NK-92 treated with Interleukin-12 subunit alpha and Interleukin-12 subunit beta, amount 100 ng/mL, for 24 hours (cell line): ENCODE results near the gene TMEM271.

ENCODE experiments used
- DNase-seq: peaks from one replicate; lab custom pipeline; 2025; lab: John Stamatoyannopoulos, UW

TMEM271 gene

GRCh38 chr4:576245-576821 lies at the start of gene TMEM271:
Gene TMEM271 (minus strand): TSS chr4:576295. CDS start chr4:576062, 233 bp downstream.
- no peak for DNase-seq

- no peak for DNase-seq
These were observed 49.6 kb upstream of the TMEM271 start for GRCh38 chr4:625631-626161.

- no peak for DNase-seq
These were observed 48.9 kb upstream of the TMEM271 start, which contains the start of gene PDE6B for GRCh38 chr4:624705-625590. Gene PDE6B (plus strand): TSS chr4:625573. CDS start chr4:625627, 54 bp downstream.

- DNase-seq, result no peak
These were observed 47.9 kb upstream of the TMEM271 start for GRCh38 chr4:623914-624566.

GRCh38 chr4:622996-623913 lies 47.2 kb upstream of the TMEM271 start:
- DNase-seq, result no peak

GRCh38 chr4:622071-622995 lies 46.2 kb upstream of the TMEM271 start:
- DNase-seq, result no peak

- no peak for DNase-seq
These were observed 45.4 kb upstream of the TMEM271 start for GRCh38 chr4:621296-622070.

GRCh38 chr4:620851-621261 lies 44.8 kb upstream of the TMEM271 start:
- no peak for DNase-seq

- DNase-seq, result no peak
These were observed 44.1 kb upstream of the TMEM271 start for GRCh38 chr4:620201-620600.

GRCh38 chr4:617644-618641 lies 41.8 kb upstream of the TMEM271 start:
- DNase-seq, result no peak

GRCh38 chr4:616911-617643 lies 41.0 kb upstream of the TMEM271 start:
- DNase-seq, result no peak

- DNase-seq, result no peak
These were observed 40.0 kb upstream of the TMEM271 start for GRCh38 chr4:616091-616490.

- DNase-seq, result no peak
These were observed 37.0 kb upstream of the TMEM271 start for GRCh38 chr4:613126-613525.

GRCh38 chr4:612749-613125 lies 36.6 kb upstream of the TMEM271 start:
- no peak for DNase-seq

- DNase-seq, result no peak
These were observed 36.1 kb upstream of the TMEM271 start for GRCh38 chr4:612052-612748.

- DNase-seq, result no peak
These were observed 34.5 kb upstream of the TMEM271 start for GRCh38 chr4:610411-611261.
